T-helper 2 cell treated with Interferon-gamma antibody and Interleukin-4, amounts not matched to agents 5 μg/mL and 100 μg/mL, for 36 hours (primary cell): ENCODE data around the gene UBC.

Source experiments
- DNase-seq: peaks from one replicate; pipeline ENCODE4 v3.0.0; 2021; ENCODE audit warnings: low spot score
- H3K27ac Mint-ChIP-seq: one replicate; pipeline ENCODE4 v1.8.0; 2021; ENCODE audit warnings: mild to moderate bottlenecking, mixed read lengths
- H3K27me3 Mint-ChIP-seq: one replicate; pipeline ENCODE4 v1.8.0; 2021; ENCODE audit warnings: low read depth, mixed read lengths
- H3K36me3 Mint-ChIP-seq: one replicate; pipeline ENCODE4 v1.8.0; 2021; ENCODE audit warnings: low read depth, mixed read lengths
- H3K4me1 Mint-ChIP-seq: one replicate; pipeline ENCODE4 v1.8.0; 2021; ENCODE audit warnings: low read depth, mixed read lengths
- H3K4me3 Mint-ChIP-seq: one replicate; pipeline ENCODE4 v1.8.0; 2022; ENCODE audit warnings: mild to moderate bottlenecking, moderate library complexity, mixed read lengths
- H3K9me3 Mint-ChIP-seq: one replicate; pipeline ENCODE4 v1.8.0; 2021; ENCODE audit warnings: mixed read lengths

The UBC gene

GRCh38 chr12:124874988-124875802, 39.3 kb downstream of the UBC start:
- H3K9me3 Mint-ChIP-seq: no peaks in the 10 kb centered on the region

GRCh38 chr12:124874188-124874587, 40.3 kb downstream of the UBC start:
- no peak overlapping the region for H3K27ac Mint-ChIP-seq
- H3K27me3 Mint-ChIP-seq: peaks cover 5% of the 10 kb centered on the region
- no peaks in the 10 kb centered on the region for H3K9me3 Mint-ChIP-seq
- H3K36me3 Mint-ChIP-seq: no peaks in the 10 kb centered on the region
- H3K4me3 Mint-ChIP-seq: no peak overlapping the region
- no peak for DNase-seq
- peaks cover 5% of the 10 kb centered on the region for H3K4me1 Mint-ChIP-seq

More at GRCh38 chr12:124874988-124875802, 39.3 kb downstream of the UBC start:
- Mint-ChIP-seq H3K36me3 (no peaks in the 10 kb centered on the region), H3K4me1 (peaks cover 3% of the 10 kb centered on the region), H3K4me3 (no peak overlapping the region), H3K27me3 (peaks cover 3% of the 10 kb centered on the region), H3K27ac (no peak overlapping the region)
- DNase-seq: no peak

GRCh38 chr12:124872068-124872719, 42.3 kb downstream of the UBC start:
- H3K4me3 Mint-ChIP-seq: no peak overlapping the region
- H3K4me1 Mint-ChIP-seq: peaks cover 9% of the 10 kb centered on the region
- no peaks in the 10 kb centered on the region for H3K9me3 Mint-ChIP-seq
- no peaks in the 10 kb centered on the region for H3K36me3 Mint-ChIP-seq
- no peak for DNase-seq
- no peak overlapping the region for H3K27ac Mint-ChIP-seq
- H3K27me3 Mint-ChIP-seq: peaks cover 5% of the 10 kb centered on the region

- Mint-ChIP-seq H3K4me3 (no peak overlapping the region), H3K27ac (no peak overlapping the region), H3K4me1 (peaks cover 10% of the 10 kb centered on the region), H3K27me3 (peaks cover 5% of the 10 kb centered on the region), H3K9me3 (no peaks in the 10 kb centered on the region), H3K36me3 (no peaks in the 10 kb centered on the region)
- no peak for DNase-seq
Observed at GRCh38 chr12:124871297-124871696, 43.2 kb downstream of the UBC start.

GRCh38 chr12:124870515-124870914, 43.9 kb downstream of the UBC start:
- Mint-ChIP-seq H3K9me3 (no peaks in the 10 kb centered on the region), H3K4me3 (no peak overlapping the region), H3K27ac (no peak overlapping the region), H3K27me3 (peaks cover 5% of the 10 kb centered on the region), H3K36me3 (no peaks in the 10 kb centered on the region), H3K4me1 (peaks cover 10% of the 10 kb centered on the region)
- DNase-seq: no peak

- H3K36me3 Mint-ChIP-seq: no peaks in the 10 kb centered on the region
- no peak overlapping the region for H3K27ac Mint-ChIP-seq
- H3K27me3 Mint-ChIP-seq: peaks cover 5% of the 10 kb centered on the region
- no peak for DNase-seq
- no peak overlapping the region for H3K4me3 Mint-ChIP-seq
- peaks cover 14% of the 10 kb centered on the region for H3K4me1 Mint-ChIP-seq
- no peaks in the 10 kb centered on the region for H3K9me3 Mint-ChIP-seq
Observed at GRCh38 chr12:124869059-124869665, 45.3 kb downstream of the UBC start.

GRCh38 chr12:124868252-124869058, 46.0 kb downstream of the UBC start:
- peaks cover 15% of the 10 kb centered on the region for H3K4me1 Mint-ChIP-seq
- no peaks in the 10 kb centered on the region for H3K9me3 Mint-ChIP-seq
- peaks cover 5% of the 10 kb centered on the region for H3K27me3 Mint-ChIP-seq
- no peaks in the 10 kb centered on the region for H3K36me3 Mint-ChIP-seq
- H3K27ac Mint-ChIP-seq: no peak overlapping the region
- no peak overlapping the region for H3K4me3 Mint-ChIP-seq
- no peak for DNase-seq

GRCh38 chr12:124867401-124867930, 47.0 kb downstream of the UBC start:
- DNase-seq: no peak
- Mint-ChIP-seq H3K4me1 (peaks cover 18% of the 10 kb centered on the region), H3K4me3 (no peak overlapping the region), H3K36me3 (no peaks in the 10 kb centered on the region), H3K27ac (no peak overlapping the region), H3K27me3 (peaks cover 5% of the 10 kb centered on the region), H3K9me3 (no peaks in the 10 kb centered on the region)

GRCh38 chr12:124866883-124867400, 47.5 kb downstream of the UBC start:
- Mint-ChIP-seq H3K9me3 (no peaks in the 10 kb centered on the region), H3K4me1 (peaks cover 23% of the 10 kb centered on the region), H3K27me3 (peaks cover 5% of the 10 kb centered on the region), H3K36me3 (no peaks in the 10 kb centered on the region), H3K4me3 (no peak overlapping the region), H3K27ac (no peak overlapping the region)
- no peak for DNase-seq

- Mint-ChIP-seq H3K27ac (no peak overlapping the region), H3K27me3 (peaks cover 5% of the 10 kb centered on the region), H3K9me3 (no peaks in the 10 kb centered on the region), H3K4me3 (no peak overlapping the region), H3K4me1 (peaks cover 24% of the 10 kb centered on the region), H3K36me3 (no peaks in the 10 kb centered on the region)
- DNase-seq: no peak
Observed at GRCh38 chr12:124866195-124866882, 48.1 kb downstream of the UBC start.

GRCh38 chr12:124865728-124866127, 48.7 kb downstream of the UBC start:
- Mint-ChIP-seq H3K4me3 (no peak overlapping the region), H3K4me1 (peaks cover 24% of the 10 kb centered on the region), H3K9me3 (no peaks in the 10 kb centered on the region), H3K27me3 (peaks cover 5% of the 10 kb centered on the region), H3K36me3 (no peaks in the 10 kb centered on the region), H3K27ac (no peak overlapping the region)
- no peak for DNase-seq

GRCh38 chr12:124864326-124864752, 50.1 kb downstream of the UBC start:
- H3K36me3 Mint-ChIP-seq: no peaks in the 10 kb centered on the region
- H3K4me3 Mint-ChIP-seq: peak overlapping the region; percentile 81
- H3K27ac Mint-ChIP-seq: peak overlapping the region; percentile 93
- no peaks in the 10 kb centered on the region for H3K9me3 Mint-ChIP-seq
- H3K4me1 Mint-ChIP-seq: peaks cover 23% of the 10 kb centered on the region
- no peak for DNase-seq
- peaks cover 2% of the 10 kb centered on the region for H3K27me3 Mint-ChIP-seq
